HepG2 (cell line): ENCODE measurements around the gene SIK3.

Experiments used
- TCF7 ChIP-seq: sonication (generic); IDR thresholded peaks from 2 replicates; pipeline ENCODE4 v1.6.1; 2016; ENCODE audit warnings: antibody characterized with exemption, low read depth
- ZNF644 ChIP-seq: IDR thresholded peaks from 2 replicates; pipeline ENCODE4 v1.6.1; 2016; ENCODE audit warnings: low read depth
- TF ChIP-seq, protein P1 (sequence below), 2 experiments: IDR thresholded peaks; 2 replicates each; pipeline ENCODE4 v1.6.1; 2011 to 2012; ENCODE audit warnings: low read length in 2 of 2, borderline replicate concordance in 1 of 2, low read depth in 1 of 2, mild to moderate bottlenecking in 1 of 2, moderate library complexity in 1 of 2

DNA sequence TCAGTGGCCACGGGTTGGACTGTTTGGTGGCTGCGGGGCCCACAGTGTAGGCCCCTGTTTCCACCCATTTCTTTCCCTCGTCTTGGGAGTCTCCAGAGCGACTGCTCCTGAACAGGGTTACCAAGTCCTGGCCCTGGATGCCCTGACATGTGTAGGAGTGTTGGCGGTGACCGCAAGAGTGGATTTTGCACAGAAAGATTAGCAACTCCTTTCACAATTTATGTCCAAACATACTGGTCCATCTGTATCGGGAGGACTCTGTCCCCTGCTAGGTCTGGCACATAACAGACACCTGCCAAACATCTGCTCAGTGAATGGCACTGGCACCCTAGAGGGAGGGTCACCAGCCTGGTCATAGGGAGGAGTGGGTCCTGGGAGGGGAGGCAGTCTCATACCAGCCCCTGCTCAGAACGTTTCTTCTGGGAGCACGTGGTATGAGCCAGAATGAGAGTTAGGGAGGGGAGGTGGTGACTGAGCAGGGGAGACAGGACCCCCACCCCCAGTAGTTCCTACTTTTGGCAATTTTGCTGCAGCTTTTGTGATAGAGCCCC lies 257.4 kb downstream of the SIK3 start:
- TF ChIP-seq TCF7: no peak
- TF ChIP-seq ZNF644 (CRISPR knock-in tag): no peak; the same call in 1 of the 2 replicates
- TF ChIP-seq, protein P1, sequence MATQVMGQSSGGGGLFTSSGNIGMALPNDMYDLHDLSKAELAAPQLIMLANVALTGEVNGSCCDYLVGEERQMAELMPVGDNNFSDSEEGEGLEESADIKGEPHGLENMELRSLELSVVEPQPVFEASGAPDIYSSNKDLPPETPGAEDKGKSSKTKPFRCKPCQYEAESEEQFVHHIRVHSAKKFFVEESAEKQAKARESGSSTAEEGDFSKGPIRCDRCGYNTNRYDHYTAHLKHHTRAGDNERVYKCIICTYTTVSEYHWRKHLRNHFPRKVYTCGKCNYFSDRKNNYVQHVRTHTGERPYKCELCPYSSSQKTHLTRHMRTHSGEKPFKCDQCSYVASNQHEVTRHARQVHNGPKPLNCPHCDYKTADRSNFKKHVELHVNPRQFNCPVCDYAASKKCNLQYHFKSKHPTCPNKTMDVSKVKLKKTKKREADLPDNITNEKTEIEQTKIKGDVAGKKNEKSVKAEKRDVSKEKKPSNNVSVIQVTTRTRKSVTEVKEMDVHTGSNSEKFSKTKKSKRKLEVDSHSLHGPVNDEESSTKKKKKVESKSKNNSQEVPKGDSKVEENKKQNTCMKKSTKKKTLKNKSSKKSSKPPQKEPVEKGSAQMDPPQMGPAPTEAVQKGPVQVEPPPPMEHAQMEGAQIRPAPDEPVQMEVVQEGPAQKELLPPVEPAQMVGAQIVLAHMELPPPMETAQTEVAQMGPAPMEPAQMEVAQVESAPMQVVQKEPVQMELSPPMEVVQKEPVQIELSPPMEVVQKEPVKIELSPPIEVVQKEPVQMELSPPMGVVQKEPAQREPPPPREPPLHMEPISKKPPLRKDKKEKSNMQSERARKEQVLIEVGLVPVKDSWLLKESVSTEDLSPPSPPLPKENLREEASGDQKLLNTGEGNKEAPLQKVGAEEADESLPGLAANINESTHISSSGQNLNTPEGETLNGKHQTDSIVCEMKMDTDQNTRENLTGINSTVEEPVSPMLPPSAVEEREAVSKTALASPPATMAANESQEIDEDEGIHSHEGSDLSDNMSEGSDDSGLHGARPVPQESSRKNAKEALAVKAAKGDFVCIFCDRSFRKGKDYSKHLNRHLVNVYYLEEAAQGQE (IDR thresholded peaks at IDR 0.05; ENCODE audit: borderline replicate concordance in 1 of 2, low read depth in 1 of 2, low read length in 2 of 2): no peak
